Epidermal melanocyte (primary cell): ENCODE results near the gene ARHGEF19.

Experiments
- DNase-seq: peaks from one replicate; pipeline ENCODE4 v3.0.0; 2011; ENCODE audit warnings: low spot score; ENCODE audit not compliant: insufficient read length

ARHGEF19 gene

DNA sequence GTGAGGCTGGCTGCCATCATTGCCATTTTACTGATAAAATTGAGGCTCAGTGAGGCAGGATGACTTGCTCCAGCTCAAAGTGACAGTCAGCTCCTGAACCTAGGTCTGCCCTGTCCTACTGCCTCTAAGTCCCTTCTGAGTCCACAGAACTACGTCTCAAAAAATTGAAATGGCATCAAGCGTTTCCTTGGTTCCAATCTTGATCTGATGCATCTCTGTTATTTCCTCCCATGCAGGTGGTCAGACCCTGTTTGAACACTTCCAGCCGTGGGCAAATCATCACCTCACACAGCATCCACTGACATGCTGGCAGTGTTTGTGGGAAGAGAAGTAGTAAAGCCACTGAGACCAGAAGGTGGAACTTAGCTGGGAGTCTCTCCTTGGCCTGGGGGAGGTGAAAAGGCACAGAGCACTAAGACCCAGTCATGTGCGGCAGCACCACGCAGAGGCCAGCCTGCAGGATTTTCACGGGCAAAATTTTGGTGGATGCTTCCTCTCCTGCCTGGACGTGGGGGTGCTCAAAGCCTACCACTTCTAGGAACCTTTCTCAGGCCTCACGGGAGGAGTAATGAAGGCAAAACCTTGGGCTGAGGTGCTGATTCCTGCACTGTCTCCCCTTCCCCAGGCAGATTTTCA, 32.3 kb upstream of the ARHGEF19 start:
- no peak for DNase-seq

- DNase-seq = peak; percentile 85
Measured at GRCh38 chr1:16243936-16244649, 31.6 kb upstream of the ARHGEF19 start.

DNA sequence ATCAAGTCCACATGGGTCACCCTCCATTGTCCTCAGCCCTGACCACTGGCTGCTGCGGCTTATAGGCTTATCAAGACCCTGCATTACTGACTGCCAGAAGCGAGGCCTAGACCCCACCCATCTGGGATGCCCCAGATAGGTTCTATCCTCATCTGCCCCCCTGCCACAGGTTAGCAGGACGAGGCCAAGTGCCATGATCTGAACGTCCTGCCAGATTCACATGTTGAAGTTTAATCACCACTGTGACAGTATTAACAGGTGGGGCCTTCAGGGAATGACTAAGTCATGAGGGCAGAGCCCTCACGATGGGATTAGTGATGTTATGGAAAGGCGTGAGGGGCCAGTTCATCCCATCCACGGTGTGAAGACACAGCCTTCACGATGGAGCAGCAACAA, 30.8 kb upstream of the ARHGEF19 start:
- DNase-seq = no peak

DNA sequence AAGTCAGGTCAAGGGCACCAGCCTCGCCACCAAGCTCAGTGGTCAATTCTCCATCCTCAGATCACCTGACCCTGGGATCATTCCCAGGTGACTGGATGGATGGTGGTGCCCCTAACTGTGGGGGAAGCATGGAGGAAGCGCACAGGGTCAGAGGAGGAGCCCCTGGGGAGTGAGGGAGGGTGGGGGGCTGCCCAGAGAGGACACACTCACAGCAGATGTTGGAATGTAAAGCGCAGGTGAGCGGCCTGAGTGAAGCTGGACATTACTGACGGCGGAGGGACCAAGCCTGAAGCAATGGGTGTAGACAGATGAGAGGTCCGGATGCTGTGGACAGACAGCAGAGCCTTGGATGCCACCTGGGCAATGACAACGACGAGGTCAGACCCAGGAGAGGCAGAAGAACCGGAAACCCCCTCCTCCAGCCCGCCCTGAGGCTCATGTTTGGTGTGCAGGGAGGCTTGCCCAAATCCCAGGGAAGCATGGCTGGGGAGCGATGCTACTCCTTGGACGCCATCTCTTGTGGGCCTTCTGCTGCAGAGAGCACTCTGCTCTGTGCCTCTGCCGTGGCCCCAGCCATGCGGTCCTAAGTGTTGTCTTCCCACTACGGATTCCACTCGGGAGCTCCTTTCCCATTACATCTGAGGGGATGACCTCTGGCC, 30.2 kb upstream of the ARHGEF19 start:
- DNase-seq = no peak

- no peak for DNase-seq
Measured at GRCh38 chr1:16241221-16241708, 28.8 kb upstream of the ARHGEF19 start.

DNA sequence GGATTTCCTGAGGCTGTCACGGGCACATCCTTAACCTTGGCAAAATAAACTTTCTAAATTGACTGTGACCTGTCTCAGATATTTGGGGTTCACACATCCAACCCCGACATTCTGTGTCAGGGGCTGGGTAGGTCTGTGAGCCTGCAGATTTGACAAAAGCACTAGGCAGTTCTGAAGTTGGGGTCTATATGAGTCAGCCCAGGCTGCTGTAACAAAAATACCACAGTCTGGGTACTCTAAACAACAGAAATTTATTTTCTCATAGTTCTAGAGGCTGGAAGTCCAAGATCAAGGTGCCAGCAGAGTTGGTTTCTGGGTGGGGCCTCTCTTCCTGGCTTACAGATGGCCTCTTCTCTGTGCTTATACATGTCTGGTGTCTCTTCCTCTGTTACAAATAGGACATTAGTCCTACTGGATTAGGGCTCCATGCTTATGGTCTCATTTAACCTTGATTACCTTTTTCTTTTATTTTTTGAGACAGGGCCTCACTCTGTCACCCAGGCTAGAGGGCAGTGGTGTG, 27.6 kb upstream of the ARHGEF19 start:
- no peak for DNase-seq

- DNase-seq = no peak
Measured at GRCh38 chr1:16237343-16237830, 24.9 kb upstream of the ARHGEF19 start.

DNA sequence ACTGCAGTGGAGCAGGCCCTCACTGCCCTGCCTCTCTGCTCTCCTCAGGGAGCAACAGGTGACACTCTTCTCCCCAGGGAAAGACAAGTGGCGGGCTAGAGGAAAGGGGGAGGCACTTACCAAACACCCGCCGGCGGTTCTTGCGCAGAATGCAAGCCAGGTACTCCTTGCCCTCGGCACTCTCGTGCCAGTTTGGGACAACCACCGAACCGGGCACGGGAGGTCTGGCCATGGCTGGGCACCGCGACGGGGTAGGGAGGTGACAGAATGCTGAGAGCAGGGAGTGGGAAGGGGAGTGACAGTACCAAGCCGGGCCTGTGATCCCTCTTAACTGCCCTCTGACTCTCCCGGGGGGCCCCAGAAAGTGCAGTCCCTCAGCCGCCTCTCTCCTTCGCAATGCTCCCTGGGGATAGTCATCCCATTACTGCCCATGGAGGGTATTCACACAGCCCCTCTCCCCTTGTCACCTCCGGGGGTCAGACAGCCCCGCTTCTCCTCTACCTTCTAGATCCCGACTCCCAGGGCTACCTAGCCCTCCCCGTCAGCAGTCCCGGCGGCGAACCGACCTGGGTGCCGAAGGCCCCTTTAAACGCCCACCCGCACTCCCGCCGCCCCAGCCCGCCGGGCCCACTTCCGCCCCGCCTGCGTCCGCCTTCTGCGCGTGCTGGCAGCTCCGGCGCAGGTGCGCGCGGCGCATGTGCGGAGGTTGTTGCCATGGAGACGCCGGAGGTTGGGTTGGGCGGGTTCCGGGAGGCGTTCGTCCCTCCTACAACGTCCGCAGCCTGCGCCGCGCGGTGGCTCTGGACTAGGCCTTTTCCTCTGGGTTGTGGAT, 24.3 kb upstream of the ARHGEF19 start, which contains the start of gene CPLANE2:
CPLANE2 (minus strand) TSS at position 673 of the 832 bp plus-strand sequence; CDS start at position 232, 441 bp downstream.
- DNase-seq = peak; percentile 95

- DNase-seq = no peak
Measured at GRCh38 chr1:16235944-16236510, 23.6 kb upstream of the ARHGEF19 start.

DNA sequence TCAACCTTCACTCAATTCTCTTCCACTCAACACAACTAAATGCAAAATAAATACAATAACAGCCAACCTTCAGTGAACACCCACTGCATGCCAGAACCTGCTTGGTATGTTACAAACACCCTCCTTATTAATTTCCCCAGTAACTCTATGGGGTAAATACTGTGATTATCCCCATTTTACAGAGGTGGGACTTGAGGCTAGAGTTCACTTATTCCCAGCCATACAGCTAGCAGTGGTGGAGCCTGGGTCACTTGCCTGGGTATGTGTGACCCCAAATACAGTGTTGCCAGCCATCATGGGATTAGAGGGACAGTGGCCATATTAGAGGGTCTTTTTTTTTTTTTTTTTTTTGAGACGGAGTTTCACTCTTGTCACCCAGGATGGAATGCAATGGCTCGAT, 22.9 kb upstream of the ARHGEF19 start:
- DNase-seq = no peak

DNA sequence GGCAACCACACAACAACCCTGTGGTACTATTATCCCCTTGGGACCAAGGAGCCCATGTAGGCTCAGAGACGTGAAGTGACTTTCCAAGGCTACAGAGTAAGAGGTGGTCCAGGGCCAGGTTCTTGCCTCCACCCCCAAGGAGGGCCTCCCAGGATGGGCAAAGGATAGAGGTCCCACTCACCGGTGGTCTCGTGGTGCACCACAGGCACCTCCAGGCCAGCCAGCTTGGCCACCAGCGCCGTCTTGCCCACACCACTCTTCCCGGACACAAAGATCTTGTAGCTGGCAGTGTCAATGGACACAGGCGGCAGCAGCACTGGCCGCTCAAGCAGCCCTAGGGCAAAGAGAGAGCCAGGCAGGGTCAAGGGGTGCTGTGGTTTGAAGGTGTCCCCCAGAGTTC, 21.0 kb upstream of the ARHGEF19 start:
- DNase-seq = no peak

DNA sequence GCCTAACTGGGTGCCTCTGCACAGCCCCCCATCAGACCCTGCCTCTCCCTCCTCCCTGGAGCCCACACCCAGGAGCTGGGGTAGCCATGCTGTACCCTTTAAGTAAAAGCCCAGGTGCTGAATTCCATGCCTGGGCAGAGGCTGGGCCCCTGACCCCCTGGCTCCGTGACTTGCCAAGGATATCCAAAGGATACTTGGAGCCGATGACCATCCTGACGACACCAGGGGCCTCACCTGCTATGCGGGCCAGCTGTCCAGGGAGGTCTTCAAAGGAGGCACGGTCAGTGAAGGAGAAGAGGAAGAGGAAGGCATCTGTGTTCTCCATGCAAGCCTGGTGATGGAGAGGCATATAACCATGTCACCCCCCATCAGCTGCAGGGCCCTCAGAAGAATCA, 19.9 kb upstream of the ARHGEF19 start:
- no peak for DNase-seq

- DNase-seq = no peak
Measured at GRCh38 chr1:16231331-16232315, 19.2 kb upstream of the ARHGEF19 start.

GRCh38 chr1:16230744-16231143, 18.3 kb upstream of the ARHGEF19 start:
- DNase-seq = no peak

- no peak for DNase-seq
Measured at GRCh38 chr1:16229976-16230740, 17.7 kb upstream of the ARHGEF19 start.

GRCh38 chr1:16226490-16227179, 14.2 kb upstream of the ARHGEF19 start:
- DNase-seq = no peak

DNA sequence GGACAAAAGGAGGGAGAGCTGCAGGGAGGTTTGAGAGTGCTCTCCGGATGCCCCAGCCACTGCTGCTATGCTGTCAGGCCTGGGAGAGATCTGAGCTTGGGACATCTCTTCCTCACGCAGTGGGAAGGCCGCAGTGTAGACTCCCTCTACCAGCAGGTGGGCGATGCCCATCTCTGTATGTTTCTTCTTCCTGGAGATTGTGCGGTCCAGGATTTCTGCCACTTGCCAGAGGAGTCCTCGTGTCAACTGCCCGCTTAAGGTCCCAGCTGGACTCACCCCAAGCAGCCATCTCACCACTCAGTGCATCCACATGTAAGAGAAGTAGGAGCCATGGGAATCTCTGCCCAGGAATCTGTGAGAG, 13.7 kb upstream of the ARHGEF19 start:
- DNase-seq = no peak

GRCh38 chr1:16224472-16224871, 12.0 kb upstream of the ARHGEF19 start:
- no peak for DNase-seq
